Endothelial cell of umbilical vein (primary cell): ENCODE results near the gene CACNA2D3.

Experiments used
- POLR2A ChIP-seq: IDR thresholded peaks from 2 replicates; pipeline ENCODE4 v1.6.1; 2012; ENCODE audit warnings: low read depth, mild to moderate bottlenecking, control low read depth, low read length
- TF ChIP-seq, protein P1 (sequence below): IDR thresholded peaks from 2 replicates; pipeline ENCODE4 v1.6.1; 2011; ENCODE audit not compliant: insufficient read depth, insufficient read length

DNA sequence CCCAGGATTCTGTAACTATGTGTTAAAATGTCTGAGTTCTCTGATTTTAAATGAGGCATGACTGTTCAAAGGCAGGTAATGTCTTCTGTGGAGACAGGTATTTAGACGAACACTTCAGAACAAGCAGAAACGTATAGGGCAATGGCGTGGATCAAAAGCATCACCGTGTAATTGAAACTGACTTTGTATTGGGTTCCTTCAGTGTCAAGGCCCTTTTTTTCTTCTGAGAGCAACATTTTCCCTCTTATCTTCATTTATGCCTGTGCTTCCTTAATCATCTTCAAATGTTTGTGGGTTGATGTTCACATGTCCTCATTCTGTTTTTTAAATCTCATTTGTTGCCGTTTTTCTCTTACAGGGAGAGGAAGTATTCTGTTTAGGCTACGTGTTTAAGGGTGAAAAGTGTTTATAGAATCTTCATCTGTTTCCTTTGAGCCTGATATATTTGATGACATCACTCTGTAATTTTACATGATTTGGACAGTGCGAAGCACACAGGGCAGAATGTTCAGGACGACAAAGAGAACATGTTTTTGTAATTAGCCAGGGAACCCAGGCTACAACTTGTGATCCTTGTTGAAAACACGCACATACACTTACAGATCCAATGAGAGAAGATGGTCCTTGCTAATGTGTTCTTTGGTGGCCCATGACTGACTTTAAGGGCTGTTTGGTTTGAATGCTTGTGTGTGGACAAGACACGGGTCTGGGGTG is 609.5 kb downstream of the CACNA2D3 start:
- no peak for TF ChIP-seq POLR2A
- TF ChIP-seq, protein P1, sequence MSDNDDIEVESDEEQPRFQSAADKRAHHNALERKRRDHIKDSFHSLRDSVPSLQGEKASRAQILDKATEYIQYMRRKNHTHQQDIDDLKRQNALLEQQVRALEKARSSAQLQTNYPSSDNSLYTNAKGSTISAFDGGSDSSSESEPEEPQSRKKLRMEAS, result no peak
